Stimulated activated naive CD8-positive, alpha-beta T cell treated with anti-CD3 and anti-CD28 coated beads, Interleukin-15, Interleukin-2, amounts not matched to agents 100 U/mL and 50 U/mL, for 24 hours (primary cell): ENCODE measurements around the gene TSPAN33.
A peak's percentile ranks its signal among the peaks of the same experiment; 100 is the strongest.

Experiments
- ATAC-seq: fragments of 150-1000 bp; cut with Tn5 transposase; one replicate; pipeline ENCODE4 v1.10.0; 2021
- DNase-seq: peaks from one replicate; pipeline ENCODE4 v3.0.0; 2021

Gene TSPAN33

DNA sequence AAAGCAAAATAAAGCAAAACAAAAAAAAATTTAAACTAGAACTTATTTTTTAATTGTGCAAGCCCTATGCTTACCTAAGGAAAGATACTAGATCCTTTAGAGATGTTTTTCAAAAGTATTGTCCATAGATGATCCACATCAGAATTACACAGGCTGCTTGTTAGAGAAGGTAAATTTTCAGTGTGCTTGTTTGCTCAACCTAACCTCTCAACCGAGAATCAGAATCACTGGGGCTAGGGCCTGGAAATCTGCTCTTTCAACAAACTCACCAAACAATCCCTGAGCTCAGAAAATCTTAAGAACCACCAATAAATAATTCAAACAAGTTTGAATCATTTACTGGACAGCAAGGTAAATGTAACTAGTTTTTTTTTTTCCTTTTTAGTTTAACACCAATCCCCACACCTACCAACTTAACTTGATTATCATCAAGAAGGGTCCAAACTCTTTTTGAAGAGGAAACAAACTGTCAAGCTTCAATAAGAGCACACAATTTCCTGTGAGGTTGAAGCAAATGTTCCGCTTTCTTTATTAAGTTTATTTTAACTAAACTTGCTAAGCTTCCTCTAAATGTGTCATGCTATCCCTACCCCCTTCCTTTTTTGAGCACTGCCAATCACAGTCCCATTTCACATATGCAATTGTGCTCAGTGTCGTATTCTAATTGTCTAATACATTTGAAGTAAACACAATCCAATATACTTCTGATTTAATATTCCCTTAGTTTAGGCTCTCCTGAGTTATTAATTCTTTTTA lies 7.4 kb upstream of the TSPAN33 start:
- ATAC-seq (peak; percentile 46), DNase-seq (no peak)

DNA sequence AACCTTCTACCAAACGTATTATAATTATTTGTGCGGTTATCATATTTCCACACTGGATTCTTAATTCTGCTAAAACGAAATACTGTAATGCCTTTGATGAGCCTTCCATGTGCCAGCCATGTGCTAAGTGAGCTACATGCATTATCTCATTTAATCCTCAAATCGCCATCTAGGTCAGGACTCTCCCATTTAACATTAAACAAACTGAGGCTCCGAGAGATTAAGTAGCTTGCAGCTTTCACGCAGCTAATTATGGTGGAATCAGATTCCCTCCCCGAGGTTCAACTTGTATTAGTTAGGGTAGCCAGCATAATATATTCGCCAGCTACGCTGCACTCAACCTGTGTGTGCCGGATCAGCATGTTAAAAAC lies 798 bp upstream of the TSPAN33 start:
- DNase-seq (no peak), ATAC-seq (no peak)

DNA sequence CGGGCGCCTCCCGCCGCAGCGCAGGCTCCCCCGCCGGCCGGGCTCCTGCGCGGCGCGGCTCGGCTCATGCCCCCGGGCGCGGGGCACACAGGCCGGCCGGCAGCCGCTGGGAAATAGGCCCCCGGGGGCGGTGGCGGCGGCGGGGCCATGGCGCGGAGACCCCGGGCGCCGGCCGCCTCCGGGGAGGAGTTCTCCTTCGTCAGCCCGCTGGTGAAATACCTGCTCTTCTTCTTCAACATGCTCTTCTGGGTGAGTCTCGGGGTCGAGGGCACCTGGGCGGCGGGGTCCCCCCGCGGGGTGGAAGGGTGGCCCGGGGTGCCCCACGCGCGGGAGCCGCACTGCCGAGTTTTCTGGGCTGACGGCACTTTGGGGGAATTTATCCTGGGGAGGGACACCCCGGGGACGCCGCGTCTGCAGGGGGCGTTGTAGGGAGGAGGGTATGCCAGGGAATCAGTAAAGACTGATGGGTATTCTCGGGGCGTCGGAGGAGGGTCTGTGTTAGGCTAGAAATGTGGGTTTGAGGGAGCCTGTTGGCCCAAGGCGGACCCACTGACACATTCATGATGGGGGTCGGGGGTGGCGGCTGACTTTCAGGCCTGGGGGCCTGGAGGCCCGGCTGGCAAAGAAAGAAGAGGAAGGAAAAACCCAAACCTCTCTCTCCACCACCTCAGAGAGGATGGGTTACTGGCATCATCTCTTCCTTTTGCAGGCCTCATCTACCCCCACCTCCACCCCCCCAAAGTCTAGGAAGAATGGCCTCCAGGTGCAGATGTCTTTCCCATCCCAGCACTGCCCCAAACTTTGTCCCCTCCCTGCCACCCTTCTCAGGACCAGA lies 544 bp downstream of the TSPAN33 start:
- ATAC-seq = peak; percentile 8
- DNase-seq = peak; percentile 49

DNA sequence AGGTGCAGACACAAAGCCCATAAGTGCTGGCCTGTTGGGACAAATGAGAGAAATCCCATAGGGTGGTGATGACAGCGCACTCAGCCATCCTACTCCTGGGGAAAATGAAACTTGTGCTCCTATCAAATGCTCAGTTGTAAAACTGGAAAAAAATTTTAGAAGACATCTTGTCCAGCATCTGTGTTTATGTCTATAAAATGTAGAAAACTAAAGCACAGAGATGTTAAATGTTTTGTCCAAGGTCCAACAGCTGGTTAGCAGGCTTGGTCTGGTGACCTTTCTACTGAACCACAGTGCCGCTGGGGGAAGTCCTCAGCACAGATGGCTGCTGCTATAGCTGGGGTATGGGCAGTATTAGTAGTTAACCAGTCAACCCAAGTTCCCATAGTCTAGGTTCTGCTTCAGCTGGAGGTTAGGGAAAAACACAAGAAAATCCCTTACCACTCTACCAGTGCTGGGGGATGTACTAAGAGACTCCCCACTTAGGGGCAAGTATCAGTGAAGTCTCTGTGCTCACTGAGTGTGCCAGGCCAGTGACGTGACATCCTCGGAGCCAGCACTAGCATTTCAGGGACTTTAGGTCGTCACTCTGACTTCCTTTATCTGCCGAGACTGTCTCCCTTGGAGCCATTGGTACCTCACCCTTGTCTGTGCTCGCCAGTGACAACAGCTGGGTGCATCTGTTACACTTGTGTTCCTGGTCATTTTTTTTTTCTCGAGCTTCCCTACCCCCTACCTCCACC lies 1.9 kb downstream of the TSPAN33 start:
- DNase-seq (no peak), ATAC-seq (peak; percentile 21)

DNA sequence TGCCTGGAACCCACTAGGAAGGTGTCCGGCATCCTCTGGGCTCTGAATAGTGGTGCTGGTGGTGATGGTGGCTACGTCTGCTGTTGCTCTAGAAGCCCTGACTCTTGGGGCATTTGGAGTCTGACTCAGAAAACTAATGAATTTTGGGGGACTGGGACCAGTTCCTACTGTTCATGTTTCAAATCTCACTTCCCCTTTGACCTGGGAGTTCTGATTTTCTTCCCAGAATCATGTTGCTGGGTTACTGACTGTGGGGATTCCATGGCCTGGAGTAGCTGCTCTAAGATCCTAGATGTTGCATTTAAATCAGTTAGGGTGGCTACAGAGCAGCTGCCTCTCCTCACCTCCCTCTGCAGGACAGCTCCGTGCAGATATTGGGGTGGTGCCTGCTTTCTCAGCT lies 3.2 kb downstream of the TSPAN33 start:
- ATAC-seq = no peak
- no peak for DNase-seq

DNA sequence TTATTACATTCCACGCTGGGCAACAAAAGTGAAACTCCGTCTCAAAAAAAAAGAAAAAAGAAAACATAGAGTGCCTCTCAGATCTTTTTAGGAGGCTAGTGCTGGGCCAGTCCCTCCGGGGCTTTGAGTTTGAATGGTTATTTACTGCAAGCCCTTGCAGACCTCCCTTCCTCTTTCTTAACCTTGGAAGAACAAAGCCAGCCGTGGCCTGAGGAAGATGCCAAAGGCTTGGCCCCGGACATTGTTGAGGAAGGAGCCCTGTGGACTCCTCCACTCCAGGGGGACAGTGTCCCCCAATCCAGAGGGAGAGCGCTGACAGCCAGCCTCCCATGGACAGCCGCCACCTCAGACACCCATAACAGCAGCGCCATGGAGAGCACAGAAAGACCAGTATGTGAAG lies 5.0 kb downstream of the TSPAN33 start:
- DNase-seq (no peak), ATAC-seq (no peak)

DNA sequence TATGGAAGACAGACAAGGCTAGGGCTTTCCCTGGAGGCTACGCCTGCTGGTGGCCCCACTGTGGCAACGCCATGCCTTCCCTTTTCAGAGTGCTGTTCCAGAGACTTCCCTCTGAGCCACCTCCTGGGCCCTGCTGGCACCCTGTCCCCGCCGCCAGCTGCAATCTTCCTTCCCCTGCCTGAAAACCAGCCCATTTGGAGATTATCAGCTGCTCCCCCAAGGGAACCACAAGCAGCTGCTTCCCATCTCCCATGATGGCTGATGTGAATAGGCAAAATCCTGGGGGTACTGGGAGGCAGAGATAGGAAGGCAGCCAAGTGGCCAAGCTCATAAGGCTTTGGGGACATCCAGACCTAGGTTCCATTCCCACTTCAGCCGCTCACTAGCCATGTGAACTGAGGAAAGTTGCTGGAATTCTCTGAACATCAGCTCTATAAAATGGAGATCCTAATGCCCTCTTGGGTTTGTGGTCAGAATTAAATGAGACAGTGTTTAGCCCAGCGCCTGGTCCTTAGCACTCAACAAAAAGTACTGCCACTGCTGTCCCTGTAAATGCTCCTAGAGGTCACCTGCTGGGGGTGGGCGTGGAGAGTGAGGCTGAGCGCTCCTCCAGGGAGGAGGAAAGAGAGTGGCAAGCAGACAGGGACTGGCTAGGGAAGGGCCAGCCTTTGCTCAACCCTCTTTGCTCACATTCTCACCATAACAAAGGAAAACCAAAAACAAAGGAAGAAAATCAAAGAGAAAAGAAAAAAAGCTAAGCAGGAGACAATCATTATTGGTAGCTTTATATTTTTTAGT lies 5.9 kb downstream of the TSPAN33 start:
- DNase-seq (no peak), ATAC-seq (no peak)

DNA sequence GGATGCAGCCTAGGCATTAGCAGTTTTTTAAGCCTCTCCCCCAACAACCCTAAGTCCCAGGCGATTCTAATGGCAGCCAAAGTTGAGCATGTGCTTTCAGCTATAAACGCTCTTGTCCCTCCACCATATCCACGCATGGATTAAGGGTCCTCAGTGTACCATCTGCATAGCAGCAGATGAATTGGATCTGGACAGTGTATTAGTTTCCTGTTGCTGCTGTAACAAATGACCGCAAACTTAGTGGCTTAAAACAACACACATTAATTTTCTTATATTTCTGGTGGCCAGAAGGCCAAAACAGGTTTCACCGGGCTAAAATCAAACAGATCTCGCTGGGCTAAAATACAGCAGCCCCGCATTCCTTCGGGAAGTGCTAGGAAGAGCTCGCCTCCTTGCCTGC lies 13.1 kb downstream of the TSPAN33 start:
- no peak for DNase-seq

DNA sequence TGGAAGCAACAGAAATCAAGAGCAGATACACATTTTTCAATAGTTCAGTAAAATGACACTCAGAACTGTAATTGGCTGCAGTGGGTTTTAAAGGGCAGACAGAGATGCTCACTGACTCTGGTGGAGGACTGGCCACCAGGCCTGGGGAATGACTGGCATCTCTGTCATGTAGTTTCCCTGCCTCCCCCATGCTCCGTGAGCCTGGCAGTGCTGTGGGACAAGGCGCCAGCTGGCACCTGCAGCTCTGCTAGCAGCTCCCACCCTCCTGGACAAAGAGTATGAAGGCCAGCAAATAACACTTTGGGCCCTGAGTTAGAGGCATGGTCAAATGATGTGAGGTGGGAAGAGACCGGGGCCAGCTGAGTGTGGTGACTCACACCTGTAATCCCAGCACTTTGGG lies 15.0 kb downstream of the TSPAN33 start:
- DNase-seq = no peak
- ATAC-seq = no peak

More for the DNA sequence above, 13.1 kb downstream of the TSPAN33 start:
- ATAC-seq = no peak

DNA sequence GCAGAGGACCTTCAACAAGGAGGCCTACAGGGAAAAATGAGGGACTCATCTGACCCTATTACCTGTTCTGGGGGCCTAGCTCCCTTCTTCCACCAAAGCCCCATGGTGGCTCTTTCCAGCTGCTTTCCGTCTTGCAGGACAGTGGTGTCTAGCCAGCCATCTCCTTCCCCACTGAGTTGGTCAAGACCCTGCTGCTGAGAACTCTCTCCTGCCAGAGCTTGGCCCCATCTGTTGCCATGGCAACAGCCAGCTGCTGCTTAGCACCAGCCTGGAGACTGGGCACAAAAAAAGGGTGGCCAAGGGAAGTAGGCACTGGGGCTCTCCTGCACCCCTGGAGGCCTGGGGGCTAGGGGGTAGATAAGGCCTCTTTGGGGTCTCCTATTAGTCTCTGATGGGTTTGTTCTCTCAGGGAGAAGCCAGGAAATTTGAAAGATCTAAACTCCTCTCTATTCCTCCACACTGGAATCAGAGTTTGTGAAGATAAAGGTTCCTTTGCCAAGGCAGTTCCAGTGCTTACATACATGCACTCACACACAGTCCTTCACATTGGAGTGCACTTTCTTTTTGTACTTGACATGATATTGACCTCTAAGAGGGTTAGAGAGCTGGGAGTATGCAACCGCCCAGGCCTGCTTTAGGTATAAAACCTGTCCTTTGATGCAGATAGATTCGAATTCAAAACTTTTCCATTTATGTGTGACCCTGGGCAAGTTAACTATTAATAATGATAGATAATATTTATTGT lies 15.8 kb downstream of the TSPAN33 start:
- DNase-seq (no peak), ATAC-seq (no peak)

DNA sequence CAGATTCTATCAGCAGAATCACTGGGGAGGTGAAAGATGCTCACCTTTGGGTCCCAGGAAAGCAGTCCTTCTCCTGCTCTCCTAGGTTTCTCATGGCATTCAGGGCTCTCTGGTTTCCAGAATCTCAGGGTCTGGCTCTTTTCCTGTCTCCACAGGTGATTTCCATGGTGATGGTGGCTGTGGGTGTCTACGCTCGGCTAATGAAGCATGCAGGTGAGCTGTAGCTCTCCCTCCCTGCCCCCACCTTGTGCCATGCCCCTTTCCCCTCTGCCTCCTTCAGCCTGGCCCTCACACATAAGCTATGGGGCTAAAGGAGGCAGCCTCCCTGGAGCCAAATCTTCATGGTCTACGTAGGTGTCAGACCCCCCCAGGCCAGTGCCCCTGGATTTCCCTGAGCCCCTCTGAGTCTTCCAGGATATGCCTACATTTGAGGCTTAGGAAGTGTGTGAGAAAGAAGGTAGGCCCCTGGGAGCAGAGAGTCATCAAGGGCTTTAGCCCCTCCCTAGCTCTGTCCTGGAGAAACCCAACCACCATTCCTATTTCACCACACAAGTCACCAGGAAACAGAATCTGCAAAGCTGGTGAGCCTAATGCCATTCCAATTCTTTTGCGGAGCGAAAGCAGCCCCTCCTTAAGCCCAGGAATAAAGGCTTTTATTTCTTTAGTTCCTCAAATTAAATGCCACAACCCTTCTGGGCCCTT lies 17.2 kb downstream of the TSPAN33 start:
- ATAC-seq (no peak), DNase-seq (no peak)

DNA sequence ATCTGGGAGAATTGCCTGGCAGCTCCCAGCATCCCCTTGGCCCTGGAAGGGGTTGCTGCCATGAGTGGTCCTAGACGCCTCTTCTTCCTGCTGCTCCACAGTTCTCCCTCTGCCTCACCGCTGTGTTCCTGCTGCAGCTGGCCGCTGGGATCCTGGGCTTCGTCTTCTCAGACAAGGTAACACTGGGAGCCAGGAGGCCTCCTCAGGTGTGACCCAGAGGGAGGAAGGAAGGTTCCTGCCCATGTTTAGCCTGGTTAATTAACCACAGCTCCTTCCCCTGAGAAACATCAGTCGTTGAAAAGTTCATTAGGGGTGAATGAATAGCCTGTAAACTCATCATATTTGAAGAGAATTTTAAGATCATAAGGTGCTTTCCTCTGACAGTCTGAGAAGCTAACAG lies 18.2 kb downstream of the TSPAN33 start:
- DNase-seq = no peak
- no peak for ATAC-seq

DNA sequence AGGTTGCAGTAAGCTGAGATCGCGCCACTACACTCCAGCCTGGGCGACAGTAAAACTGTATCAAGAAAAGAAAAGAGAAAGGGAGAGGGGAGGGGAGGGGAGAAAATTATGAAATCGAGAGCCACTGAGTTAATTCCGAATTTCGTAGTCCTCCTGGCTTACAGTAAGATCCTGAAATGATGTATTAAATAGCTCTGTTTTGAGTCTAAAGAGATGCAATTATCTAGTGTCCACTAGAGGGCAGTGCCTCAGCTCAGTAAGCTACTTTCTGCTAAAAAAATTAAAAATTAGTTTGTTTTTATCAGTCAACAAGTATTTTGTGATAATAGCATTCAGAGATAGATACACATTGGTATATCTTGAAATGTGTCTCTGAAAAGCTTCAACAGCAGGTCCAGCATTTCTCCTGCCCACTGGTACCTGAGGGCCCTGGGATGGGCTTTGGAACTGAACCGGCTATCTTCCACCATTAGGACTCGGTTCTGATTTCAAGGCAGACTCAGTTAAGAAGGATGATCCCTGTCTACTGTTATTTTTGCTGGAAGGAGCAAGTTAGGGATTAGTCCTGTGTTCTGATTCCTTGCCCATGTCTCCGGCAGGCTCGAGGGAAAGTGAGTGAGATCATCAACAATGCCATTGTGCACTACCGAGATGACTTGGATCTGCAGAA lies 19.5 kb downstream of the TSPAN33 start:
- ATAC-seq = no peak
- DNase-seq = no peak

DNA sequence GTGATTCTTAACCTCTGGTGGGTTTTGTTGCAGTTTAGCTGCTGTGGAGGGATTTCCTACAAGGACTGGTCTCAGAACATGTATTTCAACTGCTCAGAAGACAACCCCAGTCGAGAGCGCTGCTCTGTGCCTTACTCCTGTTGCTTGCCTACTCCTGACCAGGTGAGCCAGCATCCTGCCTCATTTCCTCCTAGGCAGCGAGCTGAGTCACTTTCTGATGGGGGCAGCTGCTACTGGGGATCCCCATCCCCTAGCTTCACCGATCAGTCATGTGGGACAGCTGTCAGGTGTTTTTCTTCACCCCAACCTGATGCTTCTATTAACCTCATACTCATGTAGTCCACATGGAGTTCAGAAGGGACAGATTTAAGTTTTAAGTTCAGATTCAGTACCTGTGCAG lies 22.2 kb downstream of the TSPAN33 start:
- ATAC-seq = peak; percentile 34

DNA sequence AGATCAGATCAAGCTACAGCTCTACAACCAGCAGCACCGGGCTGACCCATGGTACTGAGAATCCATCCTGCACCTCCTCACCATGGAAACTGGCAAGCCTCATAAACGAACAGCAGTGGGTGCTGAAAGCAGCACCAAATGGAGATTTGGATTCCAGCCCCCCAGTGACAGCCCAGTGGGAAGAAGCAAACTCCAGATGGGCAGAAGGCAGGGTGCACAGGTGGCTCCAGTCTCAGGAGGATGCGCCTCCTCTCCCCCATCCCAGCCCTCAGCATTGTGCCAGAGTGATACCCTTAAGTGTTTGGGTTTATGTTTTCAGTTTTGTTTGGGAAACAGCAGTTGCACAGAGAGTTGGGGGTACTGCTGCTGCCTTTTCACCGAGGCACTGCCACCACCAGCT lies 23.3 kb downstream of the TSPAN33 start:
- no peak for DNase-seq
- no peak for ATAC-seq

More for the DNA sequence above, 22.2 kb downstream of the TSPAN33 start:
- no peak for DNase-seq

DNA sequence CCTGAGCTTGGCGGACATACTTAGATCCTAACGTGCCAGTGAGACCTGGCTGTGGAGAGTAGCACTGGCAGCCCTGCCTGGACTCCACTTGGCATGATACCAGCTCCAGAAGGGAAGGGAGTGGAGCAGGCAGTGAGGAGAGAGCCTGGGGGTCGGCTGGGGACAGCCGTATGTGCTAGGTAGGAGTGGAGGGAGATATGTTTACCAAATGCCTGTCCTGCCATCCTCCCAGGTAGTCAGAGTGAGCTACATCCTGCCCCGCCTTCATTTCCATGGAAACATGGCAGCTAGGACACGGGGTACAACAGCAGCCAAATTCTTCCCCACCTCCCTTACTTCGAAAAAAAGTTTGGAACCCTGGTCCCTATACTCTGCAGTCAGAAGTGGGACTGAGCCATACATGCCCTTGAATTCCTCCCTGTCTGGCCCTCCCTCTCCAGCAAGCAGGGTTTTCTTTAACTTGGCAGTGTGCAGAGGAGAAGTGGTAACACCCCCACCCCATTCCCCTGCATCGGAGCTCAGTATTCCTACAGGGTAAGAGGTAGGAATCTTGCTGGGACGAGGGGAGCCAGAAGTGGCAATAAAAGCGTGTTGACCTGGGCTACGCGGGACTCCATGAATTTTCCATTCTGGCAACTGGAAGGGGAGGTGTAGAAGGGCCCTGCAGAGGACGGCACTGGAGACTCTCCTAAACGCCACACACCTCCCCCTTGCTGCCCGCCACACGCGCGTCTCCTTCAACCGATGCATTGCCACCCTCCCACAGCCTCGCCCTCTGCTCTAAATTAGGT lies 23.9 kb downstream of the TSPAN33 start:
- ATAC-seq = no peak
- DNase-seq = no peak

DNA sequence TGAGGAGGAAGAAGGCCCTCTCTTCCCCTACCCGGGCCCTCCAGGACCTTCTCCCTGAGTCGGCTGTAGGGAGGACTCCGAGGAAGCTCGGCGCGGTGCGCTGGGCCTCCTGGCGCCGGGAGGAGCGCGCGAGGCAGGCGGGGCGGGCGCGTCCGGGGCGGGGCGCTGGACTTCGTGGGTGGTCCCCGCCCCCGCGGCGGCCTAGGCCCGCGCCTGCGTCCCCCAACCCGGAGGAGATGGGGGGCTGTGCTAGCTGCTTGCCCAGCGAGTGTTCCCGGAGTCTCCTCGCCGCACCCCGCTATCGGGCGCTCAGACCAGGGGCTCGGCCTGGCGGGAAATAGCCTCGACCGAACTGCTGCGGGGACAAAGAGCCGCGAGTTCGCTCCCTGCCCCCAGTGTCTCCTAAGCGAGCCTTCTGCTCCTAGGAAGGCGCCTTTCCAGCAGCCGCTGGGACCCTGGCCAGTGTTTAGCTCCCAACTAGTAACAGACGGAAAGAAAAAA lies 24.7 kb downstream of the TSPAN33 start:
- ATAC-seq (peak; percentile 70), DNase-seq (peak; percentile 70)

DNA sequence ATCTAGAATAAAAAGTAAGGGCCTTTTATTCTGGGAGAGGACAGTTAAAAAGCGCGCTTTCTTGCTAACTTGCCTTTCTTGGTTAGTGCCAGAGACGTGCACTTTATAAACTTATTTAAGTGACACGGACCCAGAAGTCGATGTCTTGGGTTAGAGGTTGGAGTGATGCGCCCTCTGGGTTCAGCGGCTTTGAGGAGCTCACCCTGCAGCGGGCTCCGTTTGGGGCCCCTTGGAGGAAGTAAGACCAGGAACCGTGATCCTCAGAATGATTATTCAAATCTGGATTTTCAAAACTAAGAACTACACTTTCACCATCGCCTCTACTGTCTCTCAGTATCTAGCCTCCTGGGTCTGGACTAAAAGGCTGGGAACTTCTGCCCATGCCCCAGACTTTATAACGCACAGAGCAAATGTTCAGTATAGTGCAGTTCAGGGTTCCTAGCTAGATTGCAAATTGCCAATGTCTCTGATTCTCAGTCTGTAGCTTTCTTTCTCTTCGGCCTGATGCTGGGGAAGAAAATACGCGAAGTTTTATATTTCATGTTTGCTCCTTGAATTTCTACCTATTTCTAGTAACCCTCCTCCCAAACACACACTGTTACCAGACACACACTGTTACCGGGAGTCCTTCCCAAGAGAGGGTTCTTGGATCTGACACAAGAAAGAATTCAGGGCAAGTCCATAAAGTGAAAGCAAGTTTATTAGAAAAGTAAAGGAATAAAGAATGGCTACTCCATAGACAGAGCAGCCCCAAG lies 25.4 kb downstream of the TSPAN33 start:
- DNase-seq (peak; percentile 50), ATAC-seq (peak; percentile 51)
